Mesendoderm (in vitro differentiated cells): Measurements from ENCODE around the gene COL3A1. TPM values are rescaled to one million over a fixed set of nuclear protein-coding genes. Genes with fewer than 3 reads are reported as not detected.

Experiments
- DNase-seq: peaks from one replicate; pipeline ENCODE4 v3.0.0; 2013
- H2AK5ac ChIP-seq: 2 replicates; pipeline ENCODE4 v1.6.1; 2013; ENCODE audit warnings: low read length, inconsistent platforms
- H2BK120ac ChIP-seq: 2 replicates; pipeline ENCODE4 v1.6.1; 2013; ENCODE audit warnings: low read depth, mild to moderate bottlenecking, low read length, moderate library complexity, mixed read lengths
- H2BK15ac ChIP-seq: replicated peaks from 2 replicates; pipeline ENCODE4 v1.6.1; 2013; ENCODE audit warnings: low read depth, mild to moderate bottlenecking, moderate library complexity
- H2BK5ac ChIP-seq: 2 replicates; pipeline ENCODE4 v1.6.1; 2013; ENCODE audit warnings: low read length, inconsistent platforms
- H3K18ac ChIP-seq: 2 replicates; pipeline ENCODE4 v1.6.1; 2013; ENCODE audit warnings: mild to moderate bottlenecking, low read length, mixed read lengths
- H3K23ac ChIP-seq: one replicate; pipeline ENCODE4 v1.6.1; 2013; ENCODE audit warnings: low read length
- H3K27ac ChIP-seq: 2 replicates; pipeline ENCODE4 v1.5.1; 2013; ENCODE audit warnings: low read depth, mild to moderate bottlenecking, inconsistent platforms, low read length, moderate library complexity
- H3K27me3 ChIP-seq: 2 replicates; pipeline ENCODE4 v1.6.1; 2013; ENCODE audit warnings: low read length, control low read depth, mild to moderate bottlenecking, inconsistent platforms; ENCODE audit not compliant: insufficient read depth, poor library complexity
- H3K36me3 ChIP-seq: 2 replicates; pipeline ENCODE4 v1.6.1; 2013; ENCODE audit warnings: low read length, inconsistent platforms; ENCODE audit not compliant: control insufficient read depth, insufficient read depth
- H3K4ac ChIP-seq: one replicate; pipeline ENCODE4 v1.6.1; 2013; ENCODE audit warnings: low read depth, mild to moderate bottlenecking, low read length, moderate library complexity
- H3K4me1 ChIP-seq: 2 replicates; pipeline ENCODE4 v1.6.1; 2013; ENCODE audit warnings: low read depth, low read length, inconsistent platforms; ENCODE audit not compliant: control insufficient read depth
- H3K4me2 ChIP-seq: 2 replicates; pipeline ENCODE4 v1.6.1; 2013; ENCODE audit warnings: low read length
- H3K4me3 ChIP-seq: 2 replicates; pipeline ENCODE4 v1.5.1; 2013; ENCODE audit warnings: mild to moderate bottlenecking, low read length
- H3K56ac ChIP-seq: one replicate; pipeline ENCODE4 v1.6.1; 2013; ENCODE audit warnings: low read length
- H3K79me1 ChIP-seq: 2 replicates; pipeline ENCODE4 v1.6.1; 2013; ENCODE audit warnings: low read length, inconsistent platforms
- H3K79me2 ChIP-seq: 2 replicates; pipeline ENCODE4 v1.6.1; 2013; ENCODE audit warnings: mild to moderate bottlenecking, low read length; ENCODE audit not compliant: control insufficient read depth, insufficient read depth
- H3K9ac ChIP-seq: 2 replicates; pipeline ENCODE4 v1.6.1; 2013; ENCODE audit warnings: low read length, inconsistent platforms
- H4K5ac ChIP-seq: one replicate; pipeline ENCODE4 v1.6.1; 2013; ENCODE audit warnings: low read length
- H4K8ac ChIP-seq: one replicate; pipeline ENCODE4 v1.6.1; 2013; ENCODE audit warnings: low read depth, mild to moderate bottlenecking, control low read depth, low read length, moderate library complexity
- WGBS: extraction: QIAGEN DNeasy Blood & Tissue Kit; methylation state at CpG from one replicate; pipeline ENCODE4 v1.1.7; 2013; ENCODE audit warnings: low lambda C conversion rate, missing lambda C conversion rate; ENCODE audit not compliant: insufficient coverage; ENCODE audit errors: extremely low coverage; 5-methylcytosine and 5-hydroxymethylcytosine counted together
- small RNA-seq: library from polyadenylated mRNA; stranded (forward); fragments of <200 nt; extraction: miRNeasy Mini kit (QIAGEN cat#:217004); gene quantifications from one replicate; pipeline ENCODE3, GENCODE V24; 2013; ENCODE audit not compliant: insufficient read depth

Gene COL3A1

GRCh38 chr2:189056200-189057106 is 82.3 kb downstream of the COL3A1 start:
- Histone ChIP-seq H2BK5ac (no peak overlapping the region), H2AK5ac (no peak overlapping the region), H3K4me1 (no peaks in the 10 kb centered on the region), H3K56ac (no peak overlapping the region), H3K9ac (no peak overlapping the region), H3K79me1 (no peaks in the 10 kb centered on the region), H2BK15ac (no peak overlapping the region), H3K27me3 (no peaks in the 10 kb centered on the region), H3K23ac (no peak overlapping the region), H4K5ac (no peak overlapping the region), H4K8ac (no peak overlapping the region), H3K4me3 (no peak overlapping the region), H3K79me2 (no peaks in the 10 kb centered on the region), H3K18ac (no peak overlapping the region), H3K4me2 (no peak overlapping the region), H2BK120ac (no peak overlapping the region), H3K4ac (no peak overlapping the region), H3K36me3 (peaks cover 8% of the 10 kb centered on the region), H3K27ac (no peak overlapping the region)
- DNase-seq, result no peak
- no CpG with 5 or more reads among the region's 4 CpGs for WGBS

- WGBS, result no CpG with 5 or more reads among the region's 2 CpGs
- no peak for DNase-seq
- no peak overlapping the region for H4K8ac ChIP-seq
- no peaks in the 10 kb centered on the region for H3K79me2 ChIP-seq
- no peaks in the 10 kb centered on the region for H3K4me1 ChIP-seq
- H3K23ac ChIP-seq, result no peak overlapping the region
- no peak overlapping the region for H2BK5ac ChIP-seq
- no peak overlapping the region for H3K18ac ChIP-seq
- no peak overlapping the region for H3K4me2 ChIP-seq
- H3K36me3 ChIP-seq, result peaks cover 8% of the 10 kb centered on the region
- H3K4me3 ChIP-seq, result no peak overlapping the region
- H3K56ac ChIP-seq, result no peak overlapping the region
- H2AK5ac ChIP-seq, result no peak overlapping the region
- H3K9ac ChIP-seq, result no peak overlapping the region
- H3K27me3 ChIP-seq, result no peaks in the 10 kb centered on the region
- H3K4ac ChIP-seq, result no peak overlapping the region
- no peak overlapping the region for H3K27ac ChIP-seq
- no peak overlapping the region for H2BK15ac ChIP-seq
- H2BK120ac ChIP-seq, result no peak overlapping the region
- no peaks in the 10 kb centered on the region for H3K79me1 ChIP-seq
- H4K5ac ChIP-seq, result no peak overlapping the region
Observed at GRCh38 chr2:189057316-189057715, 83.1 kb downstream of the COL3A1 start.

DNA sequence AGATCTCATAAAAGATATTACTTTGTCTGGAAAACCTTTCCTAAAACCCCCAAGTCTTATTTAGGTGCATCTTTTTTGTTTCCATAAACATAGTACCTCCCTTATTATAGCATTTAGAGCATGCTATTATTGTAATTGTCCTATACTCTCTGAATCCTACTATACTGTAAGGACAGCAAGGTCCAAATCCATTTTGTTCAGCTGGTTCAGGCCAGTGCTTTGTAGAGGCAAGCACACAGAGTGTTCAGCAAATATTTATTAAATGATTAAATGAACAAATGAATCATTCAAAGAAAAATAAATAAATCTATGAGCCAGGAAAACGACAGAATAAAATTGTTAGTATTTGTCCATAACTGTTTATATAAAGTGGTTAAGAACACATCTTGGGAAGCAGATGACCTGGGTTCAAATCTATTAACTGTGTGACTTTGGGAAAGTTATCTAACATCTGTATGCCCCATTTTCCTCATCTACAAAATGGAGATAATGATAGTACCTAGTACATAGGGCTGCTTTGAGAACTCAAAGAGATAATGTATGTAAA is 86.0 kb downstream of the COL3A1 start:
- H2AK5ac ChIP-seq, result no peak overlapping the region
- H2BK120ac ChIP-seq, result no peak overlapping the region
- no peak overlapping the region for H2BK5ac ChIP-seq
- no peak overlapping the region for H3K23ac ChIP-seq
- no peaks in the 10 kb centered on the region for H3K79me1 ChIP-seq
- H3K36me3 ChIP-seq, result peaks cover 9% of the 10 kb centered on the region
- H3K18ac ChIP-seq, result no peak overlapping the region
- no peak overlapping the region for H2BK15ac ChIP-seq
- H3K27me3 ChIP-seq, result no peaks in the 10 kb centered on the region
- H3K4ac ChIP-seq, result no peak overlapping the region
- no peak for DNase-seq
- H3K4me3 ChIP-seq, result no peak overlapping the region
- H3K9ac ChIP-seq, result no peak overlapping the region
- H3K4me2 ChIP-seq, result no peak overlapping the region
- no peaks in the 10 kb centered on the region for H3K79me2 ChIP-seq
- WGBS, result no CpG with 5 or more reads among the region's 1 CpG
- H4K8ac ChIP-seq, result no peak overlapping the region
- H3K27ac ChIP-seq, result no peak overlapping the region
- H3K4me1 ChIP-seq, result no peaks in the 10 kb centered on the region
- H4K5ac ChIP-seq, result no peak overlapping the region
- no peak overlapping the region for H3K56ac ChIP-seq

Small RNA genes lying within 50 kb of the gene (small RNA-seq; reads per million reads assigned to genes)
- not detected for gene MIR1245A
